Left ventricle myocardium inferior (tissue), 1 donor: ENCODE data around the gene FRMD4A. TPM values are rescaled to one million over a fixed set of nuclear protein-coding genes. Genes with fewer than 3 reads are reported as not detected.

ENCODE experiments used
- DNase-seq: peaks from one replicate; pipeline ENCODE4 v3.0.0-alpha.2; 2020
- H3K27ac ChIP-seq: fragments of 200-600 bp; replicated peaks from 2 replicates; pipeline ENCODE4 v1.8.0; 2021
- H3K27me3 ChIP-seq: fragments of 200-600 bp; 2 replicates; pipeline ENCODE4 v1.8.0; 2021; ENCODE audit warnings: low read depth
- H3K36me3 ChIP-seq: fragments of 200-600 bp; 2 replicates; pipeline ENCODE4 v1.8.0; 2021
- H3K4me1 ChIP-seq: fragments of 200-600 bp; 2 replicates; pipeline ENCODE4 v1.8.0; 2021
- H3K4me3 ChIP-seq: fragments of 200-600 bp; 2 replicates; pipeline ENCODE4 v1.8.0; 2021; ENCODE audit warnings: mild to moderate bottlenecking, moderate library complexity
- H3K9me3 ChIP-seq: fragments of 200-600 bp; replicated peaks from 2 replicates; pipeline ENCODE4 v1.8.0; 2021
- CTCF ChIP-seq: fragments of 200-600 bp; IDR thresholded peaks from 2 replicates; pipeline ENCODE4 v1.8.0; 2021; ENCODE audit warnings: antibody characterized with exemption, mild to moderate bottlenecking, borderline replicate concordance
- intact Hi-C: fragments of 100-400 bp; cut with micrococcal nuclease; formaldehyde crosslinking; loops from one replicate; pipeline ENCODE4 v1.11.0; 2022
- total RNA-seq: library from RNA; stranded (reverse); fragmentation: NEBNext Ultra II Directional; extraction: Animal tissue kit (Norgen Biotek cat#: 25700); gene quantifications from one replicate; pipeline ENCODE4 v1.2.1, GENCODE V29; 2021
- donor health status: DM: no; HTN: yes; CAD: no; lungs with severe emphysema.

FRMD4A gene
- total RNA-seq, 1 donor from 2014 or later, result 26.1 TPM

- Histone ChIP-seq H3K4me3 (peak overlapping the region; percentile 29), H3K27ac (peak overlapping the region; percentile 59), H3K27me3 (no peaks in the 10 kb centered on the region), H3K36me3 (no peaks in the 10 kb centered on the region), H3K9me3 (no peaks in the 10 kb centered on the region), H3K4me1 (peaks cover 48% of the 10 kb centered on the region)
- intact Hi-C loops, result no loop called here
- DNase-seq, result no peak
- TF ChIP-seq CTCF, result no peak
Observed at GRCh38 chr10:13803566-13804554, 526.9 kb downstream of the FRMD4A start.

- no peak overlapping the region for H3K4me3 ChIP-seq
- intact Hi-C loops, result no loop called here
Observed at GRCh38 chr10:13801907-13802288, 528.8 kb downstream of the FRMD4A start.

GRCh38 chr10:13801156-13801906 is 529.4 kb downstream of the FRMD4A start:
- intact Hi-C loops, result no loop called here
- TF ChIP-seq CTCF, result no peak
- H3K27ac ChIP-seq, result no peak overlapping the region
- no peak overlapping the region for H3K4me3 ChIP-seq
- no peaks in the 10 kb centered on the region for H3K27me3 ChIP-seq
- peaks cover 4% of the 10 kb centered on the region for H3K36me3 ChIP-seq
- peaks cover 39% of the 10 kb centered on the region for H3K4me1 ChIP-seq
- DNase-seq, result no peak
- no peaks in the 10 kb centered on the region for H3K9me3 ChIP-seq

More at GRCh38 chr10:13801907-13802288, 528.8 kb downstream of the FRMD4A start:
- no peak for DNase-seq
- Histone ChIP-seq H3K27me3 (no peaks in the 10 kb centered on the region), H3K4me1 (peaks cover 39% of the 10 kb centered on the region), H3K36me3 (peaks cover 4% of the 10 kb centered on the region), H3K27ac (no peak overlapping the region), H3K9me3 (no peaks in the 10 kb centered on the region)
- no peak for TF ChIP-seq CTCF

GRCh38 chr10:13797164-13797563 is 533.6 kb downstream of the FRMD4A start:
- Histone ChIP-seq H3K27ac (no peak overlapping the region), H3K4me1 (peaks cover 33% of the 10 kb centered on the region), H3K4me3 (no peak overlapping the region), H3K36me3 (peaks cover 12% of the 10 kb centered on the region), H3K27me3 (no peaks in the 10 kb centered on the region), H3K9me3 (no peaks in the 10 kb centered on the region)
- intact Hi-C loops, result loop anchor here (10.0 kb wide), 1 partner anchor 158 kb away; no protein-coding TSS in a partner anchor
- TF ChIP-seq CTCF, result no peak
- DNase-seq, result no peak
